Measurements from ENCODE around the gene SCNM1.

DNA sequence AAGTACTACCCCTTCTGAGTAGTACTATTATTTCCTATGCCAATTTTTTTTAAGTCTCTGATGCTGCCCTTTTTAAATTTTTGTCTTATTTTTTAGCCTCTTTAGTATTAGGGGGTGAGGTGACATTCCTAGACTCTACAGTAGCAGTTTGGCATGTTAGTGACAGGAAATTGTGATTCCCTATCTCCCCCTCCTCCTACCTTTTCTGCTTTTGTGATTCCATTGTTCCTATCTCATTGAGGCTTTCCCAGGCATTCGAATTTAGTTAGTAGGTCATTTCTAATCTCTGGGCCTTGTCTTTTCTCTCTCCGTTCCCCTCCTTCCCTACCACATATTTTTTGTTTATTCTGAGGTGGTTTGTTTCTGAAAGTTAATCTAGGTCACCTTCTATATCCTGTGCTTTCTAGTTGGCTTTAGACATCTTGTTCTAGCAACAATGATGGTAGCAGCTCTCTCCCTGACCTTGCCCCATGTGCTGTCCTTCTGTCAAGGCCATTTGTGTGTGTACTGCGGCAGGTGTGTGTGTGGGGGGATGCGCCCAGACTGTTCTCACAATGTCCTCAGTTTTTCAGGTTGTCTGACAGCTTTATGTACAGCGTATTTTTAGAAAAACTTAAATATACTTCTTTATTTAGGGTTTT, 41.1 kb upstream of the SCNM1 start:
- TF ChIP-seq CTCF (conservative IDR thresholded peaks at IDR 0.05 in 1 of 2, IDR thresholded peaks at IDR 0.05 in 1 of 2; ENCODE audit: low read depth in 1 of 2, low read length in 2 of 2) (no peak), EZH2 (IDR thresholded peaks at IDR 0.05; ENCODE audit: low read length, missing control alignments) (no peak)
